ENCODE results near the gene KRT72. TPM values are rescaled to one million over a fixed set of nuclear protein-coding genes. Genes with fewer than 3 reads are reported as not detected.

The KRT72 gene
- total and polyA plus RNA-seq, 2 of the 13 experiments (the other 11 are each of a cell fraction or from before 2014, with no cell fraction given): not detected

- in situ Hi-C loops (cut with HindIII; ENCODE audit: extremely low pct_ligation_motif_present, low pct_unique_long_range_greater_than_20kb) (no loop called here), intact Hi-C loops (cut with micrococcal nuclease; ENCODE audit: unreplicated experiment) (no loop called here)
- Histone ChIP-seq H4K20me1 (ENCODE audit: insufficient read depth, low read length) (no peaks in the 10 kb centered on the region), H3K36me3 (replicated peaks in 1 of 2; ENCODE audit: control insufficient read depth in 1 of 2, insufficient read depth in 2 of 2, low read length in 2 of 2) (no peaks in the 10 kb centered on the region), H3K27me3 (ENCODE audit: control insufficient read depth in 1 of 2, insufficient read depth in 2 of 2, low read length in 2 of 2) (peaks cover 13 to 56% of the 10 kb centered on the region in 2 experiments; a peak in 4 of 5 replicates), H3K79me2 (ENCODE audit: insufficient read depth, low read length) (no peaks in the 10 kb centered on the region), H2AFZ (ENCODE audit: low read length) (no peak overlapping the region), H3K27ac (ENCODE audit: extremely low read length, insufficient read depth, low read length) (no peak overlapping the region), H3K9me3 (ENCODE audit: low read length) (no peaks in the 10 kb centered on the region), H3K4me2 (ENCODE audit: low read depth, low read length) (no peak overlapping the region), H3K9ac (ENCODE audit: insufficient read depth, low read depth, low read length) (no peak overlapping the region), H3K4me1 (ENCODE audit: insufficient read depth, low read length) (no peaks in the 10 kb centered on the region), H3K4me3 (replicated peaks in 1 of 3; ENCODE audit: insufficient read depth in 1 of 3, low read depth in 2 of 3, low read length in 3 of 3) (no peak overlapping the region)
- no peak for FAIRE-seq
- 12% methylated on average over 11 of the region's 12 CpGs for WGBS (ENCODE audit: low lambda C conversion rate)
- no peak for ATAC-seq
- BruUV-seq (replicated peaks): no TSS peak
- no peak for DNase-seq (ENCODE audit: low spot score)
- TF ChIP-seq NFE2L2 (IDR thresholded peaks at IDR 0.05; ENCODE audit: low read length) (no peak), ZNF160 (CRISPR knock-in tag; IDR thresholded peaks at IDR 0.05) (no peak), PHB2 (IDR thresholded peaks at IDR 0.05; ENCODE audit: partially characterized antibody) (no peak), KAT2B (IDR thresholded peaks at IDR 0.05; ENCODE audit: borderline replicate concordance, low read depth, low read length) (no peak), CC2D1A (CRISPR knock-in tag; IDR thresholded peaks at IDR 0.05) (no peak), SMAD9 (CRISPR knock-in tag; IDR thresholded peaks at IDR 0.05) (no peak), TFDP1 (CRISPR knock-in tag; IDR thresholded peaks at IDR 0.05; ENCODE audit: borderline replicate concordance) (no peak), MTA3 (CRISPR knock-in tag; IDR thresholded peaks at IDR 0.05) (no peak), JARID2 (CRISPR knock-in tag; IDR thresholded peaks at IDR 0.05; ENCODE audit: insufficient replicate concordance) (no peak), HHEX (CRISPR knock-in tag; IDR thresholded peaks at IDR 0.05) (no peak), ZNF484 (CRISPR knock-in tag; IDR thresholded peaks at IDR 0.05; ENCODE audit: borderline replicate concordance, low read depth) (no peak), ZNF18 (CRISPR knock-in tag; IDR thresholded peaks at IDR 0.05; ENCODE audit: insufficient replicate concordance) (no peak)
- POLR2A ChIA-PET: no interaction called here
- CTCF ChIA-PET (ENCODE audit: low intra/inter-chr PET ratio, low total read pairs): no interaction called here
Observed at GRCh38 chr12:52568111-52568510, 33.2 kb downstream of the KRT72 start.
